ENCODE data around the gene DSEL. TPM values are rescaled to one million over a fixed set of nuclear protein-coding genes. Genes with fewer than 3 reads are reported as not detected.

DSEL gene
- 1 to 10 TPM; 1.0 to 5.7 (median 2.1) TPM for total RNA-seq
- long read RNA-seq, donor 1, full-length matches to known transcripts, result 2 of 6 reads
- long read RNA-seq, donor 1, partial matches to known transcripts, result 0 of 6 reads
- long read RNA-seq, donor 1, other reads (novel, unspliced or antisense), result 4 of 6 reads
- long read RNA-seq, donor 2, full-length matches to known transcripts, result 1 of 2 reads
- long read RNA-seq, donor 2, partial matches to known transcripts, result 0 of 2 reads
- long read RNA-seq, donor 2, other reads (novel, unspliced or antisense), result 1 of 2 reads

DNA sequence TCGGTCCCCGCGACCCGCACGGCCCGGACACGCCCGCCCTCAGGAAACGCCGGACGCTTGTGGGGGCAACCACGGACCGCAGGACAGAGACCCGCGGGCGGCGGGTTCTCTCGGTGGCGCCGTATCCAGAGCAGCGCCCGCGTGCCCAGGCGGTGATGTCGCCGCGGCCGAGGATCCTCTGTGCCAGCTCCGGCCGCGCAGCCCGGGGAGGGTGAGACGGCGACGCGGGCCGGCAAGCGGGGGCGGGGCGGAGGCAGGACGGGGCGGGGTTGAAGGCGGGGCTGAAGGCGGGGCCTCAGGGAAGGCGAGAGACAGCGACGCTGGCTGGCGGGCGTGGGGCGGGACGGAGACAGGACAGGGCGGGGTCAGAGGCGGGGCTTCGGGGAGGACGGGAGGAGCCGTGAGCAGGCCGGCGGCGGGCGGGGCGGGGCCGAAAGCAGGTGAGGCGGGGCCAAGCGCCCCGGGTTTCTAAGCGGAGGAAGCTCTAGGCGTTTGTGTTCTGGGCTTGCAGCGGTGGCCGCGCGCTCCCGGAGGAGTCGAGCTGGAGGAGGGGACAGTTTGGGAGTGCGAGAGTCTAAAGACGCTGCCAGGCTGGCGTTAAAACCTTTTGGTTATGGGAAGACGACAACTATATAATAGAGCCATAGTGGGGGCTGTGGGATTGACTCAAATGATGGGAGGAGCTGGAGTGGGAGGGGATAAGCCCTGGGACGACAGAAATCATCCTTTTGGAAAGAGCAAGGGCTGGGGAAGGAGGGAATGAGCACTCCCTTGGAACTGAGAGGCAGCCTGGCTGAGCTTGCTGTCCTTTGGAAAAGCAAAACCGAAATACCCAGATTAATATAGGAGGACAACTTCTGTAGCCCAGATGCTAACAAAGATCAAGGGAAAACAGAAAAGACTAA, at the start of gene DSEL:
Gene DSEL, minus strand, starts transcription at position 182 of the 905 bp plus-strand sequence. CDS start 2,112 bp downstream, outside the sequence.
- intact Hi-C loops (cut with DNase I, micrococcal nuclease), result no loop called here
- H3K4me1 ChIP-seq (ENCODE audit: low read depth), result peaks cover 9% of the 10 kb centered on the region

DNA sequence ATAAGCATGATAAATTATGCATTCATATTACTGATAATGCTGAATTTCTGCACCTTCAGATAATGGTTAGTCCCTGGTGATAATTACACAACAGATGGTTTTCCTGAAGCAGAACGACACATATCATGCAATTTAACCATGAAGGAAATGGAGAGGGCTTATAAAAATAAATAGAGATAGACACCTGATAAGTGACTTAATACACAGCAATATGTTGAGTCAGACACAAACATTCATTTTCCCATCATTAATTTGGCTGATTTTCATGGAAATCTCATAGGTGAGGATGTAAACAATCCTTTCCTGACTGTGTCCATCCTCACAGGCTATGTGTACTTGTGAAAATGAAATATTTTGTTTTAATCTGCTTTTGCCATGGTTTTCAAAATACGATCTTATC, 36.9 kb upstream of the DSEL start:
- H3K36me3 ChIP-seq (ENCODE audit: low read depth), result no peaks in the 10 kb centered on the region
- DNase-seq (no peak), ATAC-seq (no peak)
- no peak overlapping the region for H3K4me3 ChIP-seq
- H3K9me3 ChIP-seq, result no peaks in the 10 kb centered on the region
- intact Hi-C loops (cut with DNase I, micrococcal nuclease), result no loop called here
- no peaks in the 10 kb centered on the region for H3K4me1 ChIP-seq (ENCODE audit: low read depth)
- TF ChIP-seq, protein P1, sequence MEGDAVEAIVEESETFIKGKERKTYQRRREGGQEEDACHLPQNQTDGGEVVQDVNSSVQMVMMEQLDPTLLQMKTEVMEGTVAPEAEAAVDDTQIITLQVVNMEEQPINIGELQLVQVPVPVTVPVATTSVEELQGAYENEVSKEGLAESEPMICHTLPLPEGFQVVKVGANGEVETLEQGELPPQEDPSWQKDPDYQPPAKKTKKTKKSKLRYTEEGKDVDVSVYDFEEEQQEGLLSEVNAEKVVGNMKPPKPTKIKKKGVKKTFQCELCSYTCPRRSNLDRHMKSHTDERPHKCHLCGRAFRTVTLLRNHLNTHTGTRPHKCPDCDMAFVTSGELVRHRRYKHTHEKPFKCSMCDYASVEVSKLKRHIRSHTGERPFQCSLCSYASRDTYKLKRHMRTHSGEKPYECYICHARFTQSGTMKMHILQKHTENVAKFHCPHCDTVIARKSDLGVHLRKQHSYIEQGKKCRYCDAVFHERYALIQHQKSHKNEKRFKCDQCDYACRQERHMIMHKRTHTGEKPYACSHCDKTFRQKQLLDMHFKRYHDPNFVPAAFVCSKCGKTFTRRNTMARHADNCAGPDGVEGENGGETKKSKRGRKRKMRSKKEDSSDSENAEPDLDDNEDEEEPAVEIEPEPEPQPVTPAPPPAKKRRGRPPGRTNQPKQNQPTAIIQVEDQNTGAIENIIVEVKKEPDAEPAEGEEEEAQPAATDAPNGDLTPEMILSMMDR (IDR thresholded peaks at IDR 0.05), result no peak

More for the DNA sequence above, at the start of gene DSEL:
- no peaks in the 10 kb centered on the region for H3K36me3 ChIP-seq (ENCODE audit: low read depth)
- H3K4me3 ChIP-seq, result peak within 1 kb of the TSS; percentile 31
- DNase-seq (peak; percentile 97 to 99 (median 98)), ATAC-seq (peak; percentile 99)
- no peaks in the 10 kb centered on the region for H3K9me3 ChIP-seq
- TF ChIP-seq, protein P1 (IDR thresholded peaks at IDR 0.05), result no peak

DNA sequence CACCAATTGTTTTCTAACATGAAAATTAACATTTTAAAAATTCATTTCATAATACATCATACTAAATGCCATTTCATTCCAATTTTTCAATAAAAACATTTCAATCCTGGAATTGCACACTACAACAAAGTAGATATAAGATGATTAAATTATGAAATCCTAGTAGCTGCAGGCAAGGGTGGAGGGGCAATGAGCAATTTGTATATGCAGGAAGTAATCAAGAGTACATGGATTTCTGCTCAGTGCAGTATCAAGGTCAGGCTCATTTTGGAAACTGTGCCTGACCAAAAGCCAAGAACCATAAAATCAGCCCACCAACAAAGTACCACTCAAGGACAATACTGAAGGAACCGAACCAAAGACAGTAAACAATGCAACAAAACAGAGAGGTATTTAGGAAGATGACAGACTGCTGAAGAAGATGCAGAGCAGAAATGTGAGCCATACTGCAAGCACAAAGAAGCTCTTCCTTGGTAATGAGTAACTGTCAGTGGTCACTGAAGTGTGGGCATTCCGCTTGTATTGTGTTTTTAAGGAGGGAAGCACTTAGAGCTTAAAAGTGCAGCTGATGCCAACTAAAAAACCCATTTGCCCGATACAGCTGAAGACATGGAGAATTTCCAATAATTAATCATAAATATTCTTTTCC, 34.5 kb upstream of the DSEL start:
- Histone ChIP-seq H3K4me1 (ENCODE audit: low read depth) (no peaks in the 10 kb centered on the region), H3K36me3 (ENCODE audit: low read depth) (no peaks in the 10 kb centered on the region), H3K4me3 (no peak overlapping the region), H3K9me3 (no peaks in the 10 kb centered on the region)
- intact Hi-C loops (cut with DNase I, micrococcal nuclease), result no loop called here
- no peak for DNase-seq
- ATAC-seq, result no peak
- TF ChIP-seq, protein P1 (IDR thresholded peaks at IDR 0.05), result no peak

DNA sequence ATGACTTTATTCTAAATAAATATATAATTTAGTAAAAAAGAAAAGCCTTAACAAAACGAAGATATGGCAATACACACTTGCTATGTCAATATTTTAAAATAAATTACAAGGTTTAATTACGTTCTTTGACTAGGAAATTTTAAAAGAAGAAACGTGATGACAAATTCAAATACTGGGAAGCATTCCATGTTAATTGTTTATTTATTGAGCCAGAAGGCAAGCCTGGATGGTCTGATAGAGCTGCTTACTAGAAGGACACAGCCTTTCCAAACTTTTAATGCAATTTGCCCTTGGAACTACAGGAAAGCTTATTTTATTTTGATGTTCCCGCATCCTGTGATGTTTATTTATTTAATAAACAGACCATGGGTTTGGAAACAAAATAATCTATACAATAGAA, 33.4 kb upstream of the DSEL start:
- Histone ChIP-seq H3K9me3 (no peaks in the 10 kb centered on the region), H3K4me1 (ENCODE audit: low read depth) (no peaks in the 10 kb centered on the region), H3K36me3 (ENCODE audit: low read depth) (no peaks in the 10 kb centered on the region), H3K4me3 (no peak overlapping the region)
- ATAC-seq, result no peak
- DNase-seq, result no peak
- TF ChIP-seq, protein P1 (IDR thresholded peaks at IDR 0.05), result no peak
- intact Hi-C loops (cut with DNase I, micrococcal nuclease), result no loop called here

DNA sequence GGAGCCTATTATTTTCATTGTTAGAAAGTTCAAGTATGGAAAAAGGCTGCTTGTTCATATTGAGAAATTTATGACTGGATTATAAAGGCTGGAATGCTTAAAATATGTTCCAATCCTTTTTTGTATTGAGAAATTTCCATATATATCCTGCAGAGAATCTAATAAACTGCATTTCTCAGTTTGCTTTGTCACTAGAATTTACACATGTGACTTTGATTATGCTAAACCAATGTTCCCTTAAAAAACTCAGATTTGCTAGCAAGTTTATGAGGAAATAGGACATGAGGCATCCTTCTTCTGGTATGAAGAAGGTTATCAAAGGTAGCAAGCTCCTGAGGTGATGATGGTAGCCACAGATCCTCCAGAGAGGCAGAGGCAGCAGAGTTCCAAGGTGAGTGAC, 29.2 kb upstream of the DSEL start:
- Histone ChIP-seq H3K36me3 (ENCODE audit: low read depth) (no peaks in the 10 kb centered on the region), H3K4me3 (no peak overlapping the region), H3K9me3 (no peaks in the 10 kb centered on the region), H3K4me1 (ENCODE audit: low read depth) (no peaks in the 10 kb centered on the region)
- TF ChIP-seq, protein P1 (IDR thresholded peaks at IDR 0.05), result no peak
- intact Hi-C loops (cut with DNase I, micrococcal nuclease), result no loop called here
- no peak for ATAC-seq
- DNase-seq, result no peak

Data from mucosa of descending colon (tissue), 3 donors.